Measurements from ENCODE around the gene APOL1. TPM values are rescaled to one million over a fixed set of nuclear protein-coding genes. Genes with fewer than 3 reads are reported as not detected.
A peak's percentile ranks its signal among the peaks of the same experiment; 100 is the strongest.

APOL1 gene
- total and polyA plus RNA-seq, 10 of the 15 experiments (the other 5 are each of a cell fraction or from before 2014, with no cell fraction given), result 9.0 to 42.0 (median 17.6) TPM

DNA sequence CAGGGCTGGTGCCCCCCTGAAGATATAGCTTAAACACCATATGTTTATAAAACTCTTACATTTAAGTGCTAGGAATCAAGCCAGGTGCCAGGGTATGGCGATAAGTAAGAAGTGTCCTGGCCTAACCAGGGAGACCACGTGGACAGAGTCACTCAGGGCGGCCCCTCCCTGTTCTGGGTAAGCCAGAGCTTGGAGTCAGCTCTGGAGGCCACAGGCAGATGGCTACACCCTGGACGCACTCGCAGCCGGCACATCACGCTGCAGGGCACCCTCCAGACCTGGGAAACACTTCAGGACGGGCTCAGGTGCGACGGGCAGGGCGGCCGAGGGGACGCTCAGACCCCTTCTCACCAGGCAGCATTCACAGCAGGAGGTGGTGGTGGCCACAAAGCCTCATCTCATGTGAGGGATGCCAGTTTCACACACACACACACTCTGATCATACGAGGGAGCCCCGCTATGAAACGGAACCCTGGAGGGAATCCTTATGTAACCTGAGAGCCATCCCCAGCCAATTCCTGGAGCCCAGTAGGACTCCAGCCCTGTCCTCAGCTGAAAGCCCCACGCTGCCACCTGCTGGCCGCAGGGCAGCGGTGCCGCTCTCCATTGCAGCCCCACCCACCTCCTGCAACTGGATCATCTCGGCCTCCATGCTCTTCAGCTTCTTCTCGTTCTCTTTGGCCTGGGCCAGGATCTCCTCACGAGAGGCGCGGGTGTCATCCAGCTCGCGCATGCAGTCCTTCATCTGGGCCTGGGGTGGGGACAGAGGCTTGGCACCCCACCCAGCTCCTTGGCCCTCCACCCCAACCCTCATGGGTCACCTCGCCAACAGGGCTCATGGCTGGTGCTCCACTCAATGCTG, 33.4 kb downstream of the APOL1 start:
- SMC1A ChIA-PET (ENCODE audit: uncharacterized antibody, unreplicated experiment), result interaction anchor here (0.9 to 1.6 kb wide), 4 partner anchors 52 to 200 kb away, joined by 3 to 6 read pairs (median 4); no protein-coding TSS in a partner anchor
- Histone ChIP-seq H3K9me3 (replicated peaks; ENCODE audit: control insufficient read depth, insufficient read depth, low read length) (no peaks in the 10 kb centered on the region), H3K36me3 (ENCODE audit: control insufficient read depth in 2 of 2, insufficient read depth in 2 of 2, low read length in 1 of 2) (peaks cover 30 to 67% of the 10 kb centered on the region in 2 experiments), H3K4me2 (ENCODE audit: control insufficient read depth, insufficient read depth) (no peak overlapping the region), H3K27ac (ENCODE audit: control insufficient read depth, insufficient read depth) (no peak overlapping the region), H3K4me3 (no peak overlapping the region), H3K4me1 (ENCODE audit: control insufficient read depth, insufficient read depth, low read length) (no peaks in the 10 kb centered on the region), H2AFZ (ENCODE audit: control insufficient read depth, low read depth, low read length) (no peak overlapping the region), H4K20me1 (ENCODE audit: control insufficient read depth, insufficient read depth) (no peaks in the 10 kb centered on the region), H3K27me3 (replicated peaks in 1 of 2; ENCODE audit: control insufficient read depth in 2 of 2, insufficient read depth in 2 of 2, low read length in 1 of 2) (no peaks in the 10 kb centered on the region), H3K79me2 (ENCODE audit: control insufficient read depth, insufficient read depth, low read length) (no peaks in the 10 kb centered on the region), H3K9ac (ENCODE audit: control insufficient read depth, insufficient read depth, low read length) (no peak overlapping the region)
- CTCF ChIA-PET, result interaction anchor here (0.6 to 4.0 kb wide), 23 partner anchors 8 to 204 kb away, joined by 3 to 23 read pairs (median 5); partner anchors contain the start of genes APOL1 and APOL2
- ATAC-seq, result peak; percentile 93
- RAD21 ChIA-PET (ENCODE audit: unreplicated experiment), result interaction anchor here (0.8 to 1.6 kb wide), 5 partner anchors 12 to 200 kb away, joined by 3 to 10 read pairs (median 3); no protein-coding TSS in a partner anchor
- no peak for TF ChIP-seq IKZF1 (conservative IDR thresholded peaks at IDR 0.05)
- no peak for TF ChIP-seq FOXM1 (IDR thresholded peaks at IDR 0.05; ENCODE audit: low read depth, low read length)
- 0 out of 2 replicates have a peak, but pooled peaks have one; percentile 45 for TF ChIP-seq HDGF (IDR thresholded peaks at IDR 0.05)
- peak; percentile 34; the same call in 1 of the 2 replicates for TF ChIP-seq DPF2 (IDR thresholded peaks at IDR 0.05)
- TF ChIP-seq SMC3 (IDR thresholded peaks at IDR 0.05; ENCODE audit: borderline replicate concordance, low read length), result peak; percentile 59
- peak; percentile 48 for TF ChIP-seq POLR2A (IDR thresholded peaks at IDR 0.05; ENCODE audit: low read depth, low read length)
- 0 out of 3 replicates have a peak, but pooled peaks of 1 of the 2 experiments have one; percentile 14 for TF ChIP-seq EGR1 (IDR thresholded peaks at IDR 0.05; ENCODE audit: borderline replicate concordance in 1 of 2, low read depth in 2 of 2, low read length in 2 of 2)
- TF ChIP-seq E2F8 (IDR thresholded peaks at IDR 0.05; ENCODE audit: low read depth, partially characterized antibody), result no peak
- no peak for TF ChIP-seq CBX5 (IDR thresholded peaks at IDR 0.05; ENCODE audit: low read depth)
- TF ChIP-seq CTCF (IDR thresholded peaks at IDR 0.05 in 2 of 3, conservative IDR thresholded peaks at IDR 0.05 in 1 of 3; ENCODE audit: control insufficient read depth in 2 of 3, extremely low read depth in 1 of 3, insufficient read depth in 1 of 3, low read depth in 3 of 3, low read length in 3 of 3), result peak; percentile 79 to 92 (median 86)
- TF ChIP-seq ZSCAN29 (IDR thresholded peaks at IDR 0.05), result no peak
- TF ChIP-seq CREB1 (IDR thresholded peaks at IDR 0.05; ENCODE audit: low read depth), result no peak
- TF ChIP-seq BRCA1 (IDR thresholded peaks at IDR 0.05; ENCODE audit: low read depth, low read length), result no peak
- TF ChIP-seq YY1 (IDR thresholded peaks at IDR 0.05; ENCODE audit: low read depth, low read length), result peak; percentile 73
- no peak for TF ChIP-seq EED (IDR thresholded peaks at IDR 0.05; ENCODE audit: low read depth)
- peak; percentile 55 for TF ChIP-seq RAD21 (IDR thresholded peaks at IDR 0.05; ENCODE audit: insufficient read depth, low read depth, low read length)
- TF ChIP-seq POLR2AphosphoS5 (IDR thresholded peaks at IDR 0.05; ENCODE audit: low read length), result peak; percentile 59
- TF ChIP-seq LARP7 (IDR thresholded peaks at IDR 0.05), result no peak
- TF ChIP-seq NFIC (IDR thresholded peaks at IDR 0.05; ENCODE audit: low read depth, low read length), result no peak
- TF ChIP-seq CREM (IDR thresholded peaks at IDR 0.05; ENCODE audit: low read depth), result no peak
- TF ChIP-seq ETV6 (conservative IDR thresholded peaks at IDR 0.05 in 1 of 2, IDR thresholded peaks at IDR 0.05 in 1 of 2; ENCODE audit: borderline replicate concordance in 1 of 2, low read depth in 1 of 2), result no peak
- intact Hi-C loops (cut with micrococcal nuclease; ENCODE audit: unreplicated experiment) (no loop called here), in situ Hi-C loops (cut with MboI) (no loop called here)
- no TSS peak for BruUV-seq (replicated peaks)
- no peak for DNase-seq (ENCODE audit: low read depth, low spot score)
- WGBS (ENCODE audit: insufficient coverage, insufficient replicate concordance, low lambda C conversion rate, missing lambda C conversion rate), result 74% methylated on average over 28 of the region's 28 CpGs
- POLR2A ChIA-PET, result interaction anchor here (0.6 kb wide), 1 partner anchor 10 kb away, joined by 7 read pairs; no protein-coding TSS in a partner anchor
- FAIRE-seq, result peak; percentile 41
